OCI-LY7 (cell line): ENCODE results near the gene DDX55.

Experiments
- CTCF ChIP-seq: fragments of 200-600 bp; sonication (generic); conservative IDR thresholded peaks from 2 replicates; pipeline ENCODE4 v1.5.1; 2014; ENCODE audit warnings: mild to moderate bottlenecking, antibody characterized with exemption, low read length, moderate library complexity, mixed read lengths
- EZH2phosphoT487 ChIP-seq: fragments of 200-600 bp; sonication (generic); IDR thresholded peaks from 2 replicates; pipeline ENCODE4 v1.6.1; 2018; ENCODE audit warnings: low read depth, borderline replicate concordance, mild to moderate bottlenecking, mixed run types, antibody characterized with exemption, low read length, moderate library complexity, mixed read lengths

- TF ChIP-seq CTCF (no peak), EZH2phosphoT487 (no peak)
These were observed 31.7 kb downstream of the DDX55 start, which contains the start of the genes EIF2B1 and GTF2H3 for GRCh38 chr12:123633379-123634141.
